ENCODE results near the gene TLCD1. TPM values are rescaled to one million over a fixed set of nuclear protein-coding genes. Genes with fewer than 3 reads are reported as not detected.

TLCD1 gene
- polyA plus RNA-seq, 1 of the 3 experiments (the other 2 are of a cell fraction) = 18.3 TPM

- TF ChIP-seq USF1 (IDR thresholded peaks at IDR 0.05; ENCODE audit: borderline replicate concordance, low read depth) (no peak), CHD2 (IDR thresholded peaks at IDR 0.05; ENCODE audit: low read length, partially characterized antibody) (no peak), REST (IDR thresholded peaks at IDR 0.05; ENCODE audit: low read depth, low read length) (no peak), GABPA (IDR thresholded peaks at IDR 0.05; ENCODE audit: low read depth) (no peak), NRF1 (IDR thresholded peaks at IDR 0.05; ENCODE audit: low read depth, low read length) (peak; percentile 23; the same call in 1 of the 2 replicates), GATA2 (CRISPR knock-in tag; IDR thresholded peaks at IDR 0.05) (no peak), USF2 (IDR thresholded peaks at IDR 0.05; ENCODE audit: borderline replicate concordance, low read depth, low read length) (no peak), PBX3 (IDR thresholded peaks at IDR 0.05) (peak; percentile 3), YY1 (IDR thresholded peaks at IDR 0.05; ENCODE audit: low read depth) (no peak), MAX (IDR thresholded peaks at IDR 0.05; ENCODE audit: low read depth) (peak; percentile 60; the same call in 1 of the 2 replicates), SMC3 (IDR thresholded peaks at IDR 0.05; ENCODE audit: low read depth, low read length) (no peak), POLR2AphosphoS5 (IDR thresholded peaks at IDR 0.05; ENCODE audit: low read depth, low read length) (peak; percentile 27), TCF12 (IDR thresholded peaks at IDR 0.05) (no peak), SIN3A (IDR thresholded peaks at IDR 0.05; ENCODE audit: borderline replicate concordance, low read depth, low read length) (peak; percentile 43; the same call in 1 of the 2 replicates), MXI1 (IDR thresholded peaks at IDR 0.05; ENCODE audit: low read depth, low read length) (peak; percentile 71), EZH2phosphoT487 (IDR thresholded peaks at IDR 0.05; ENCODE audit: borderline replicate concordance, low read depth) (no peak), EP300 (IDR thresholded peaks at IDR 0.05; ENCODE audit: borderline replicate concordance in 1 of 2, low read depth in 1 of 2, low read length in 1 of 2) (no peak), RFX5 (IDR thresholded peaks at IDR 0.05; ENCODE audit: low read length) (no peak)
Measured at GRCh38 chr17:28725660-28726225, 290 bp downstream of the TLCD1 start (continued).

Data from SK-N-SH (cell line).